Panc1 (cell line): ENCODE measurements around the gene TEX26.

ENCODE experiments used
- POLR2AphosphoS5 ChIP-seq: IDR thresholded peaks from 2 replicates; pipeline ENCODE4 v1.6.1; 2012; ENCODE audit warnings: mild to moderate bottlenecking, low read depth, low read length, moderate library complexity
- SIN3A ChIP-seq: IDR thresholded peaks from 2 replicates; pipeline ENCODE4 v1.6.1; 2012; ENCODE audit warnings: low read depth, mild to moderate bottlenecking, low read length, moderate library complexity, borderline replicate concordance; ENCODE audit not compliant: insufficient read depth
- TCF7L2 ChIP-seq: IDR thresholded peaks from 2 replicates; pipeline ENCODE4 v1.6.1; 2011; ENCODE audit warnings: mild to moderate bottlenecking, low read depth, low read length, inconsistent platforms
- TF ChIP-seq, protein P1 (sequence below): fragments of 450-650 bp; IDR thresholded peaks from 2 replicates; pipeline ENCODE4 v1.5.1; 2017; ENCODE audit warnings: mild to moderate bottlenecking

DNA sequence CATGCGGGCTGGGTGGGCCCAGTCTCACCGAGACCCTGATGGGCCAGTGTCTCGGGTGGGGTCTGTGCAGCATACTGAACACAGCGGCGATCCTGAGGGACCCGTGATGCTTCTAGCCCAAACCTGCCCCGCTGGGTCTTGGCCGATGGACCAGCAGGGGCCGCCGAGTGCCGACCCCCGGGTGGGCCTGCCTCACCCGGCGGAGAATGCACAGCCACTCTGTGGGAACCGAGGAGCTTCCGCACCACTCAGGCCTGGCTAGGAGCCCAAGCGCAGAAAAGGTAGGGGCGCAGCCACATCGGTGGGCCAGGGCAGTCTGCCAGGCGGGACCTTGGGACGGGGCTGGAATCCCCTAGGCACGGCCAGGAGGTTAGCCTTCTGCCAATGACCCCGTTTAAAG lies 72.6 kb downstream of the TEX26 start:
- TF ChIP-seq SIN3A = no peak
- TF ChIP-seq, protein P1, sequence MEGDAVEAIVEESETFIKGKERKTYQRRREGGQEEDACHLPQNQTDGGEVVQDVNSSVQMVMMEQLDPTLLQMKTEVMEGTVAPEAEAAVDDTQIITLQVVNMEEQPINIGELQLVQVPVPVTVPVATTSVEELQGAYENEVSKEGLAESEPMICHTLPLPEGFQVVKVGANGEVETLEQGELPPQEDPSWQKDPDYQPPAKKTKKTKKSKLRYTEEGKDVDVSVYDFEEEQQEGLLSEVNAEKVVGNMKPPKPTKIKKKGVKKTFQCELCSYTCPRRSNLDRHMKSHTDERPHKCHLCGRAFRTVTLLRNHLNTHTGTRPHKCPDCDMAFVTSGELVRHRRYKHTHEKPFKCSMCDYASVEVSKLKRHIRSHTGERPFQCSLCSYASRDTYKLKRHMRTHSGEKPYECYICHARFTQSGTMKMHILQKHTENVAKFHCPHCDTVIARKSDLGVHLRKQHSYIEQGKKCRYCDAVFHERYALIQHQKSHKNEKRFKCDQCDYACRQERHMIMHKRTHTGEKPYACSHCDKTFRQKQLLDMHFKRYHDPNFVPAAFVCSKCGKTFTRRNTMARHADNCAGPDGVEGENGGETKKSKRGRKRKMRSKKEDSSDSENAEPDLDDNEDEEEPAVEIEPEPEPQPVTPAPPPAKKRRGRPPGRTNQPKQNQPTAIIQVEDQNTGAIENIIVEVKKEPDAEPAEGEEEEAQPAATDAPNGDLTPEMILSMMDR = no peak
- no peak for TF ChIP-seq POLR2AphosphoS5
- TF ChIP-seq TCF7L2 = no peak
